ENCODE measurements around the gene PCDHA10. TPM values are rescaled to one million over a fixed set of nuclear protein-coding genes. Genes with fewer than 3 reads are reported as not detected.
"Not testable (repeated sequence)": the region's sequence is repeated elsewhere in the genome, so short reads cannot be mapped to it uniquely, and the experiment has no call there.

PCDHA10 gene
- total RNA-seq, 2 donors from 2014 or later = not detected

- DNase-seq (ENCODE audit: low spot score in 2 of 2) (no peak), ATAC-seq (no peak)
- H3K9me3 Mint-ChIP-seq = peaks cover 19 to 30% of the 10 kb centered on the region in 2 donors
Observed at GRCh38 chr5:140835622-140836510, 19.8 kb upstream of the PCDHA10 start.

GRCh38 chr5:140840978-140841962, 14.4 kb upstream of the PCDHA10 start, which contains the start of gene PCDHA8:
Gene PCDHA8, plus strand, starts transcription at chr5:140841187. Its CDS starts 135 bp downstream, at chr5:140841322.
- no peak for ATAC-seq
- H3K9me3 Mint-ChIP-seq = peaks cover 14 to 25% of the 10 kb centered on the region in 2 donors
- DNase-seq (ENCODE audit: low spot score in 2 of 2) = no peak
- H3K36me3 Mint-ChIP-seq = peaks cover 12 to 30% of the 10 kb centered on the region in 2 donors
- H3K27ac Mint-ChIP-seq = peak within 1 kb of the TSS in 1 of 2 donors; percentile 36

More at GRCh38 chr5:140835622-140836510, 19.8 kb upstream of the PCDHA10 start:
- Mint-ChIP-seq H3K36me3 (peaks cover 11 to 41% of the 10 kb centered on the region in 2 donors), H3K27ac (no peak overlapping the region)

- ATAC-seq (no peak), DNase-seq (ENCODE audit: low spot score in 2 of 2) (no peak)
- H3K9me3 Mint-ChIP-seq = peaks cover 14 to 31% of the 10 kb centered on the region in 2 donors
- H3K27ac Mint-ChIP-seq = no peak overlapping the region
- H3K36me3 Mint-ChIP-seq = peaks cover 28 to 34% of the 10 kb centered on the region in 2 donors
Observed at GRCh38 chr5:140842798-140843733, 12.6 kb upstream of the PCDHA10 start.

- not testable (repeated sequence) for H3K27ac Mint-ChIP-seq; ATAC-seq; DNase-seq (ENCODE audit: low spot score in 2 of 2)
- Mint-ChIP-seq H3K36me3 (peaks cover 19 to 20% of the 10 kb centered on the region in 2 donors), H3K9me3 (peaks cover 0 to 14% of the 10 kb centered on the region in 2 donors)
Observed at GRCh38 chr5:140848139-140849102, 7.3 kb upstream of the PCDHA10 start, which contains the start of gene PCDHA9. Gene PCDHA9, plus strand, starts transcription at chr5:140848382. Its CDS starts 114 bp downstream, at chr5:140848496.

GRCh38 chr5:140849831-140850634, 5.7 kb upstream of the PCDHA10 start:
- DNase-seq (ENCODE audit: low spot score in 2 of 2); ATAC-seq; H3K27ac Mint-ChIP-seq: not testable (repeated sequence)
- H3K36me3 Mint-ChIP-seq = peaks cover 20 to 21% of the 10 kb centered on the region in 2 donors
- H3K9me3 Mint-ChIP-seq = peaks cover 0 to 14% of the 10 kb centered on the region in 2 donors

GRCh38 chr5:140857177-140857986, 1.7 kb downstream of the PCDHA10 start:
- no peak overlapping the region for H3K27ac Mint-ChIP-seq
- peaks cover 11 to 25% of the 10 kb centered on the region in 2 donors for H3K9me3 Mint-ChIP-seq
- peaks cover 33 to 38% of the 10 kb centered on the region in 2 donors for H3K36me3 Mint-ChIP-seq
- DNase-seq (ENCODE audit: low spot score in 2 of 2) = no peak
- ATAC-seq = no peak

- no peak for ATAC-seq
Observed at GRCh38 chr5:140857987-140858240, 2.2 kb downstream of the PCDHA10 start.

GRCh38 chr5:140862441-140863295, 7.0 kb downstream of the PCDHA10 start:
- no peak for ATAC-seq
- Mint-ChIP-seq H3K9me3 (peaks cover 3 to 11% of the 10 kb centered on the region in 2 donors), H3K36me3 (peaks cover 22 to 24% of the 10 kb centered on the region in 2 donors), H3K27ac (no peak overlapping the region)
- DNase-seq (ENCODE audit: low spot score in 2 of 2) = no peak

More at GRCh38 chr5:140857987-140858240, 2.2 kb downstream of the PCDHA10 start:
- no peak for DNase-seq (ENCODE audit: low spot score in 2 of 2)
- Mint-ChIP-seq H3K36me3 (peaks cover 36 to 43% of the 10 kb centered on the region in 2 donors), H3K27ac (no peak overlapping the region), H3K9me3 (peaks cover 11 to 30% of the 10 kb centered on the region in 2 donors)

- Mint-ChIP-seq H3K27ac (no peak within 1 kb of the TSS), H3K36me3 (peaks cover 12 to 28% of the 10 kb centered on the region in 2 donors), H3K9me3 (peaks cover 10 to 16% of the 10 kb centered on the region in 2 donors)
- DNase-seq (ENCODE audit: low spot score in 2 of 2) (no peak), ATAC-seq (no peak)
Observed at GRCh38 chr5:140868721-140869554, 13.2 kb downstream of the PCDHA10 start, which contains the start of gene PCDHA11. Gene PCDHA11, plus strand, starts transcription at chr5:140868957. Its CDS starts 147 bp downstream, at chr5:140869104.

GRCh38 chr5:140869555-140869886, 13.8 kb downstream of the PCDHA10 start:
- Mint-ChIP-seq H3K9me3 (peaks cover 12 to 20% of the 10 kb centered on the region in 2 donors), H3K27ac (no peak overlapping the region), H3K36me3 (peaks cover 16 to 26% of the 10 kb centered on the region in 2 donors)
- no peak for DNase-seq (ENCODE audit: low spot score in 2 of 2)
- ATAC-seq = no peak

- ATAC-seq = no peak
- H3K9me3 Mint-ChIP-seq = peaks cover 11 to 20% of the 10 kb centered on the region in 2 donors
- H3K36me3 Mint-ChIP-seq = peaks cover 18 to 29% of the 10 kb centered on the region in 2 donors
Observed at GRCh38 chr5:140870221-140871201, 14.8 kb downstream of the PCDHA10 start.

More at GRCh38 chr5:140870221-140871201, 14.8 kb downstream of the PCDHA10 start:
- no peak overlapping the region for H3K27ac Mint-ChIP-seq
- no peak for DNase-seq (ENCODE audit: low spot score in 2 of 2)

All from activated naive CD4-positive, alpha-beta T cell treated with anti-CD3 and anti-CD28 coated beads, Interleukin-2, amount 50 U/mL, for 72 hours (primary cell).